Uterus (tissue), 2 donors: Measurements from ENCODE around the gene ASCC2.

Experiments used
- POLR2A ChIP-seq, 2 donors: fragments of 450-650 bp; IDR thresholded peaks; one replicate each; pipeline ENCODE4 v1.6.1; 2016; ENCODE audit warnings: antibody characterized with exemption in 2 of 2, mild to moderate bottlenecking in 1 of 2, moderate library complexity in 1 of 2
- TF ChIP-seq, protein P1 (sequence below), 4 experiments: fragments of 200-600 bp in 2 of 4; fragments of 450-650 bp in 2 of 4; sonication (generic) in 2 of 4; IDR thresholded peaks; one replicate each; pipeline ENCODE4 v1.5.1; 2016 to 2019; ENCODE audit warnings: antibody characterized with exemption in 4 of 4, mild to moderate bottlenecking in 2 of 4, moderate library complexity in 1 of 4

DNA sequence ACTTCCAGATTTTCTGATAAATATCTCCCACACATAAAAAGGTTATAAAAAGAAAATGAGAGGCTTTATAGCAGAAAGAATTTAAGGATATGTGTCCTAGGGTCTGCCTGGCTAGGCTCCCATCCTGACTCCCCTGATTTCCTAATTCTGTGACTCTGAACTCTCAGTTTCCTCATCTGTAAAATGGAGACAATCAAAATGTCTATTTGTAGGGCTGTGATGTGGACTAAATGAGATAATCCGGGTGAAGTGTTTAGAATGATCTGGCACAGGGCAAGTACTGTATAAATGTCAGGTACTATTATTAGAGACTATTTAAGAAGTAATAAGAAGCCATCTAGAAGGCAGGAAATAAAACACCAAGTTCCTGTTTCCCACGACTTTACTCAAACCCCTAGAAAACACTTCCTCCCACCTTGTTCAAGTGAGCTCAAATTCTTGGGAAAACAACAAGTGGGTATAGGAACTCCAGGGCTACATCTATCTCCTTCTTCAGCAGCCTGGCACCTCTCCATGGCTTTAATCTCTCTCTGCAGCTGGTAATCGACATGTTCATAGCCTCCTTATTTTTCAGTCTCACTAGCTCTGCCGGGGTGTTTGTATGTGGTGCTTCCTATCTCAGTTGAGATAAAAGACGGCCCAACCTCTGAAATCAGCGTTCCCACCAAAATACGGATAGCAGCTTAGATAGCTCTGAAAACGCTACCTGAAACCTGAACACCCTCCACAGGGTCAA is 6.7 kb downstream of the ASCC2 start:
- TF ChIP-seq, protein P1, sequence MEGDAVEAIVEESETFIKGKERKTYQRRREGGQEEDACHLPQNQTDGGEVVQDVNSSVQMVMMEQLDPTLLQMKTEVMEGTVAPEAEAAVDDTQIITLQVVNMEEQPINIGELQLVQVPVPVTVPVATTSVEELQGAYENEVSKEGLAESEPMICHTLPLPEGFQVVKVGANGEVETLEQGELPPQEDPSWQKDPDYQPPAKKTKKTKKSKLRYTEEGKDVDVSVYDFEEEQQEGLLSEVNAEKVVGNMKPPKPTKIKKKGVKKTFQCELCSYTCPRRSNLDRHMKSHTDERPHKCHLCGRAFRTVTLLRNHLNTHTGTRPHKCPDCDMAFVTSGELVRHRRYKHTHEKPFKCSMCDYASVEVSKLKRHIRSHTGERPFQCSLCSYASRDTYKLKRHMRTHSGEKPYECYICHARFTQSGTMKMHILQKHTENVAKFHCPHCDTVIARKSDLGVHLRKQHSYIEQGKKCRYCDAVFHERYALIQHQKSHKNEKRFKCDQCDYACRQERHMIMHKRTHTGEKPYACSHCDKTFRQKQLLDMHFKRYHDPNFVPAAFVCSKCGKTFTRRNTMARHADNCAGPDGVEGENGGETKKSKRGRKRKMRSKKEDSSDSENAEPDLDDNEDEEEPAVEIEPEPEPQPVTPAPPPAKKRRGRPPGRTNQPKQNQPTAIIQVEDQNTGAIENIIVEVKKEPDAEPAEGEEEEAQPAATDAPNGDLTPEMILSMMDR (IDR thresholded peaks at IDR 0.05): no peak
- no peak for TF ChIP-seq POLR2A (IDR thresholded peaks at IDR 0.05)
